IMR-90 (cell line): ENCODE data around the gene PZP. TPM values are rescaled to one million over a fixed set of nuclear protein-coding genes. Genes with fewer than 3 reads are reported as not detected.

ENCODE experiments used
- ATAC-seq: fragments of 200-7000 bp; cut with Tn5 transposase; 2 replicates; pipeline ENCODE4 v1.9.1; 2020; ENCODE audit warnings: low read depth, mild to moderate bottlenecking, moderate library complexity
- BruUV-seq: library from RNA; stranded (reverse); fragments of 400-500 nt; replicated peaks from 2 replicates; lab custom pipeline; 2021; lab: Mats Ljungman, UMichigan
- CTCF ChIA-PET: fragments of 300-600 bp; formaldehyde crosslinking; extraction: SDS; loops from one replicate; lab custom pipeline; 2021; ENCODE audit warnings: antibody characterized with exemption; lab: Yijun Ruan, JAX
- POLR2A ChIA-PET: fragments of 300-600 bp; sonication (Branson Sonifier 250); formaldehyde crosslinking; loops from one replicate; lab custom pipeline; 2022; ENCODE audit warnings: antibody characterized with exemption; ENCODE audit not compliant: unreplicated experiment; lab: Charles Lee
- DNase-seq: peaks from one replicate; pipeline ENCODE4 v3.0.0; 2013
- H2AFZ ChIP-seq: replicated peaks from 2 replicates; pipeline ENCODE3; 2013; ENCODE audit warnings: low read length, mild to moderate bottlenecking; ENCODE audit not compliant: poor library complexity
- H2AK5ac ChIP-seq: 2 replicates; pipeline ENCODE4 v1.6.1; 2013; ENCODE audit warnings: low read depth, low read length, inconsistent platforms
- H2AK9ac ChIP-seq: replicated peaks from 2 replicates; pipeline ENCODE3; 2013; ENCODE audit warnings: mild to moderate bottlenecking, low read depth, low read length, moderate library complexity; ENCODE audit not compliant: poor library complexity
- H2BK120ac ChIP-seq: 2 replicates; pipeline ENCODE4 v1.6.1; 2013; ENCODE audit warnings: low read depth, low read length, inconsistent platforms
- H2BK15ac ChIP-seq: 3 replicates; pipeline ENCODE4 v1.6.1; 2013; ENCODE audit warnings: low read depth, low read length, inconsistent platforms
- H2BK20ac ChIP-seq: 2 replicates; pipeline ENCODE4 v1.6.1; 2013; ENCODE audit warnings: low read depth, mild to moderate bottlenecking, inconsistent platforms, low read length, moderate library complexity
- H2BK5ac ChIP-seq: 2 replicates; pipeline ENCODE4 v1.6.1; 2013; ENCODE audit warnings: mild to moderate bottlenecking, low read depth, low read length, inconsistent platforms; ENCODE audit not compliant: poor library complexity, severe bottlenecking
- H3K14ac ChIP-seq: replicated peaks from 2 replicates; pipeline ENCODE4 v1.6.1; 2013; ENCODE audit warnings: low read depth, low read length, inconsistent platforms
- H3K18ac ChIP-seq: 2 replicates; pipeline ENCODE4 v1.6.1; 2013; ENCODE audit warnings: low read depth, low read length, control low read depth
- H3K23ac ChIP-seq: 2 replicates; pipeline ENCODE4 v1.6.1; 2013; ENCODE audit warnings: low read depth, low read length, inconsistent platforms
- H3K27ac ChIP-seq: 2 replicates; pipeline ENCODE4 v1.5.1; 2013; ENCODE audit warnings: mild to moderate bottlenecking, control low read depth, low read length; ENCODE audit not compliant: insufficient read depth
- H3K27me3 ChIP-seq: 2 replicates; pipeline ENCODE4 v1.6.1; 2013; ENCODE audit warnings: low read length; ENCODE audit not compliant: control insufficient read depth, insufficient read depth
- H3K36me3 ChIP-seq: 2 replicates; pipeline ENCODE4 v1.6.1; 2013; ENCODE audit warnings: low read length, mixed read lengths; ENCODE audit not compliant: control insufficient read depth, insufficient read depth
- H3K4ac ChIP-seq: 2 replicates; pipeline ENCODE4 v1.6.1; 2013; ENCODE audit warnings: low read depth, low read length, inconsistent platforms
- H3K4me1 ChIP-seq: 2 replicates; pipeline ENCODE4 v1.6.1; 2013; ENCODE audit warnings: low read length, mixed read lengths; ENCODE audit not compliant: control insufficient read depth, insufficient read depth
- H3K4me2 ChIP-seq: 2 replicates; pipeline ENCODE4 v1.6.1; 2013; ENCODE audit warnings: low read depth, mild to moderate bottlenecking, control low read depth, low read length, moderate library complexity
- H3K4me3 ChIP-seq: 2 replicates; pipeline ENCODE4 v1.5.1; 2013; ENCODE audit warnings: low read depth, mild to moderate bottlenecking, control low read depth, low read length, moderate library complexity; ENCODE audit not compliant: insufficient read depth
- H3K56ac ChIP-seq: 2 replicates; pipeline ENCODE4 v1.6.1; 2013; ENCODE audit warnings: low read length, inconsistent platforms; ENCODE audit not compliant: insufficient read depth; ENCODE audit errors: extremely low read depth
- H3K79me1 ChIP-seq, 2 experiments: 2 replicates each; pipeline ENCODE4 v1.6.1; 2013; ENCODE audit warnings: low read length in 2 of 2, inconsistent platforms in 1 of 2, low read depth in 1 of 2
- H3K9ac ChIP-seq: 2 replicates; pipeline ENCODE4 v1.6.1; 2013; ENCODE audit warnings: low read depth, low read length, control low read depth
- H3K9me1 ChIP-seq: 2 replicates; pipeline ENCODE4 v1.6.1; 2013; ENCODE audit warnings: low read length, inconsistent platforms; ENCODE audit not compliant: insufficient read depth
- H3K9me3 ChIP-seq: 2 replicates; pipeline ENCODE4 v1.6.1; 2013; ENCODE audit warnings: low read length; ENCODE audit not compliant: control insufficient read depth, insufficient read depth
- H4K20me1 ChIP-seq: 2 replicates; pipeline ENCODE4 v1.6.1; 2013; ENCODE audit warnings: low read length, inconsistent platforms; ENCODE audit not compliant: insufficient read depth
- H4K5ac ChIP-seq: 2 replicates; pipeline ENCODE4 v1.6.1; 2013; ENCODE audit warnings: mild to moderate bottlenecking, low read depth, low read length, control low read depth
- H4K8ac ChIP-seq, 2 experiments: 2 replicates each; pipeline ENCODE4 v1.6.1; 2013; ENCODE audit warnings: low read depth in 2 of 2, low read length in 2 of 2, control low read depth in 1 of 2, inconsistent platforms in 1 of 2
- H4K91ac ChIP-seq: 2 replicates; pipeline ENCODE4 v1.6.1; 2013; ENCODE audit warnings: low read depth, low read length, inconsistent platforms; ENCODE audit not compliant: insufficient read depth
- BHLHE40 ChIP-seq: fragments of 150-350 bp; IDR thresholded peaks from 2 replicates; pipeline ENCODE4 v1.6.1; 2016; ENCODE audit warnings: mild to moderate bottlenecking, low read depth, low read length
- CEBPB ChIP-seq: IDR thresholded peaks from 2 replicates; pipeline ENCODE4 v1.6.1; 2012; ENCODE audit warnings: low read depth, low read length, improper control_type of control experiment
- MAFK ChIP-seq: IDR thresholded peaks from 2 replicates; pipeline ENCODE4 v1.6.1; 2012; ENCODE audit warnings: low read depth, low read length, improper control_type of control experiment
- POLR2A ChIP-seq: IDR thresholded peaks from 2 replicates; pipeline ENCODE4 v1.6.1; 2012; ENCODE audit warnings: mild to moderate bottlenecking, low read depth, low read length
- WGBS, 2 experiments: methylation state at CpG; one replicate each; pipeline versions ENCODE4 v1.1.5 to v1.1.7; 2013; ENCODE audit warnings: missing lambda C conversion rate in 2 of 2; ENCODE audit not compliant: insufficient read length in 1 of 2; ENCODE audit errors: extremely low coverage in 2 of 2; 5-methylcytosine and 5-hydroxymethylcytosine counted together
- dilution Hi-C: fragments of 300-500 bp; cut with HindIII; formaldehyde crosslinking; loops from one replicate; pipeline ENCODE4 v1.14.3; 2018; ENCODE audit warnings: low sequenced_read_pairs; ENCODE audit not compliant: unreplicated experiment
- in situ Hi-C: fragments of 300-500 bp; cut with MboI; formaldehyde crosslinking; loops from 3 replicates; pipeline ENCODE4 v1.14.3; 2019; ENCODE audit warnings: low sequenced_read_pairs, inconsistent platforms, mixed read lengths
- intact Hi-C: fragments of 100-400 bp; cut with micrococcal nuclease; formaldehyde crosslinking; loops from 2 replicates; pipeline ENCODE4 v1.10.0; 2022
- polyA plus RNA-seq, 3 experiments: library from polyadenylated mRNA; depleted of rRNA; stranded (reverse); fragments of >200 nt; gene quantifications; 2 replicates each; pipeline ENCODE4 v1.2.3, GENCODE V29; 2012; ENCODE audit warnings: low replicate concordance in 1 of 3
- total RNA-seq: library from RNA; depleted of rRNA; stranded (reverse); fragments of >200 nt; gene quantifications from 2 replicates; pipeline ENCODE4 v1.2.3, GENCODE V29; 2012

The PZP gene
- total and polyA plus RNA-seq, 2 of the 4 experiments (the other 2 are of a cell fraction) = not detected

GRCh38 chr12:9113296-9113986 lies 94.8 kb downstream of the PZP start:
- no peak overlapping the region for H2BK20ac ChIP-seq
- in situ Hi-C loops (no loop called here), dilution Hi-C loops (no loop called here), intact Hi-C loops (no loop called here)
- H4K20me1 ChIP-seq = no peaks in the 10 kb centered on the region
- WGBS, 2 experiments = no CpG with 5 or more reads among the region's 7 CpGs
- no peak overlapping the region for H2AK5ac ChIP-seq
- H3K56ac ChIP-seq = no peak overlapping the region
- no peak for DNase-seq
- H2BK5ac ChIP-seq = no peak overlapping the region
- no peaks in the 10 kb centered on the region for H3K9me3 ChIP-seq
- peaks cover 4% of the 10 kb centered on the region; the same call in 1 of the 2 replicates for H3K36me3 ChIP-seq
- no peak overlapping the region for H4K5ac ChIP-seq
- POLR2A ChIA-PET = no interaction called here
- H2BK15ac ChIP-seq = no peak overlapping the region
- H4K91ac ChIP-seq = no peak overlapping the region
- CTCF ChIA-PET = no interaction called here
- BruUV-seq = no TSS peak
- no peak overlapping the region for H2AFZ ChIP-seq
- H2AK9ac ChIP-seq = no peak overlapping the region
- H3K9ac ChIP-seq = no peak overlapping the region
- TF ChIP-seq MAFK (no peak), CEBPB (no peak), BHLHE40 (no peak), POLR2A (no peak)
- no peak for ATAC-seq
- no peaks in the 10 kb centered on the region; the same call in 1 of the 2 replicates for H3K9me1 ChIP-seq
- no peak overlapping the region for H3K23ac ChIP-seq
- H3K18ac ChIP-seq = no peak overlapping the region
- H3K14ac ChIP-seq = no peak overlapping the region
- no peaks in the 10 kb centered on the region for H3K27me3 ChIP-seq
- no peak overlapping the region for H3K4me3 ChIP-seq
- no peak overlapping the region for H2BK120ac ChIP-seq
- no peak overlapping the region for H4K8ac ChIP-seq
- no peak overlapping the region; the same call in 1 of the 2 replicates for H3K4me2 ChIP-seq
- H3K79me1 ChIP-seq = no peaks in the 10 kb centered on the region
- H3K4me1 ChIP-seq = peaks cover 2% of the 10 kb centered on the region; the same call in 1 of the 2 replicates
- H3K27ac ChIP-seq = no peak overlapping the region
- no peak overlapping the region for H3K4ac ChIP-seq
